ENCODE data around the gene ANGEL1.

The ANGEL1 gene

DNA sequence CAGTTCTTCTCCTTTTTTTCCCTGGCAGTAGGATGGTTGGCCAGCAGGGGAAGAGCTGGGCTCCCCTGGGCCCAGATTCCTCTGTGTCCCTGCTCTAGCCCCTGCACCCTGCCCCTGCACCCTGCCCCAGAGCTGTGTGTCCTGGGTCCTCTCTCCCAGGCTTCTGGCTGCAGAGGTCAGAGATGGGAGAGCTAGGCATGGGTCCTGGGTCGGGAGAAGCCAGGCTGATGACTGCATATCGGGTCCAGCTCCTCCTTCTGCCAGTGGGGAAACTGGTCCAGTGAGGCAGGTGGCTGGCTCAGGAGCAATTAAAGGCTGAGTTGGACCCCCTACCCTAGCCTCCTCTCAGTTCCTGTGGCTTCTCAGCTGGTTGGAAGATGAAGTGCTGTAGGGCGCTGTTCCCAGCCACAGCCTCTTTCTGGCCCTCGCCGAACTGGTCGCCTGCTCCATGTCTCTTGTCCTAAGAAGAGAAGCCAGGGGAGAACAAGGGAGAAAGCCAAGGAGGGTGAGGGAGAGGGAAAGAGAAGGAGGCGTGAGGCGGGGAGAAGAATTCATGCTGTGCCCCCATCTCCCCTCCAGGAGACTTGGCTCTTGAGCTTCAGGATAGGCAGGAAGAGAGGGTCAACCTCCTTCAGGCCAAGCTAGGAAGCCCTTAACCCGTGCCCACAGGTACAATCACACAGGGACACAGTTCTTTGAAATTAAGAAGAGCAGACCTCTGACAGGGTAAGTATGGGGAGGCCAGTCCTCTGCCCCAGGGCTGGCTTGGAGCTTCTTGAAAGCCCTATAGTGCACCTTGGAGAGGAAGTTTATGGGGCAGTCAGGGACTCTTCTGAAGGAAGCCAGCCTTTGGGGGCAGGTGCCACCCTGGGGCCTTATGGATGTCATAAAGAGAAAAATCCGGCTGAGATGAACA lies 41.9 kb downstream of the ANGEL1 start:
- TF ChIP-seq, protein P1, sequence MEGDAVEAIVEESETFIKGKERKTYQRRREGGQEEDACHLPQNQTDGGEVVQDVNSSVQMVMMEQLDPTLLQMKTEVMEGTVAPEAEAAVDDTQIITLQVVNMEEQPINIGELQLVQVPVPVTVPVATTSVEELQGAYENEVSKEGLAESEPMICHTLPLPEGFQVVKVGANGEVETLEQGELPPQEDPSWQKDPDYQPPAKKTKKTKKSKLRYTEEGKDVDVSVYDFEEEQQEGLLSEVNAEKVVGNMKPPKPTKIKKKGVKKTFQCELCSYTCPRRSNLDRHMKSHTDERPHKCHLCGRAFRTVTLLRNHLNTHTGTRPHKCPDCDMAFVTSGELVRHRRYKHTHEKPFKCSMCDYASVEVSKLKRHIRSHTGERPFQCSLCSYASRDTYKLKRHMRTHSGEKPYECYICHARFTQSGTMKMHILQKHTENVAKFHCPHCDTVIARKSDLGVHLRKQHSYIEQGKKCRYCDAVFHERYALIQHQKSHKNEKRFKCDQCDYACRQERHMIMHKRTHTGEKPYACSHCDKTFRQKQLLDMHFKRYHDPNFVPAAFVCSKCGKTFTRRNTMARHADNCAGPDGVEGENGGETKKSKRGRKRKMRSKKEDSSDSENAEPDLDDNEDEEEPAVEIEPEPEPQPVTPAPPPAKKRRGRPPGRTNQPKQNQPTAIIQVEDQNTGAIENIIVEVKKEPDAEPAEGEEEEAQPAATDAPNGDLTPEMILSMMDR (IDR thresholded peaks at IDR 0.05), result no peak
- peak; percentile 69 for DNase-seq (ENCODE audit: low spot score)
- peak overlapping the region; percentile 86 to 92 for H3K27ac ChIP-seq
- H3K4me3 ChIP-seq, result no peak overlapping the region

DNA sequence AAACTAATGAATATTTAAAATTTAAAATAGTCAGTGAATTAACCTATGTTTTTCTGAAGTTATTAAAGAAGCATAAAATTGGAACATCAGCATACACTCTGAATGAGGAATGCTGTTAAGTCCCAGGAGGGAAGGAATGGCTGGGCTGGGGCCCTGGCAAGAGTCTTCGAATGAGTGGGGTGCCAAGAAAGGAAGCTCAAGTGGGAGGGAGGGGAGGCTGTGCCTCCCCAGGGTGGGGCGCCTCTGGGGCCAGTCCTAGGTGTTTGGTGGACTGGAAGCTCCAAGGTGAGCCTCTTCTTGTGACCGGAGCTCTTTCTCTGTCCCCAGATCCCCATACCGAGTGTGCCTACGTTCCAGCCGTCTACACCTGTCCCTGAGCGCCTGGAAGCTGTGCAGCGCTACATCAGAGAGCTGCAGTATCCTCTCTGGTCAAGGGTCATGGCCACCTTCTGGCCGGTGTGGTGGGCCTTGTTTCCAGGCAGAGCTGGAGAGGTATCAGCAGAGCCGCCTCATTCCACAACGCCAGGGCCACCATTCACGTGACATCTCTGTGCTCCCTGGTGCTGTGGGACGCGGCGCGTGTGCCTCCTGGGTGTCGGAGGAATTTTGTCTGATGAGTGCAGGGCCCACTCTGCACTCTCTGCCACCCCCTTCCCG lies 42.9 kb downstream of the ANGEL1 start:
- Histone ChIP-seq H3K27ac (peak overlapping the region; percentile 19 to 92), H3K4me3 (no peak overlapping the region)
- peak; percentile 66 for DNase-seq (ENCODE audit: low spot score)
- TF ChIP-seq, protein P1 (IDR thresholded peaks at IDR 0.05), result no peak

DNA sequence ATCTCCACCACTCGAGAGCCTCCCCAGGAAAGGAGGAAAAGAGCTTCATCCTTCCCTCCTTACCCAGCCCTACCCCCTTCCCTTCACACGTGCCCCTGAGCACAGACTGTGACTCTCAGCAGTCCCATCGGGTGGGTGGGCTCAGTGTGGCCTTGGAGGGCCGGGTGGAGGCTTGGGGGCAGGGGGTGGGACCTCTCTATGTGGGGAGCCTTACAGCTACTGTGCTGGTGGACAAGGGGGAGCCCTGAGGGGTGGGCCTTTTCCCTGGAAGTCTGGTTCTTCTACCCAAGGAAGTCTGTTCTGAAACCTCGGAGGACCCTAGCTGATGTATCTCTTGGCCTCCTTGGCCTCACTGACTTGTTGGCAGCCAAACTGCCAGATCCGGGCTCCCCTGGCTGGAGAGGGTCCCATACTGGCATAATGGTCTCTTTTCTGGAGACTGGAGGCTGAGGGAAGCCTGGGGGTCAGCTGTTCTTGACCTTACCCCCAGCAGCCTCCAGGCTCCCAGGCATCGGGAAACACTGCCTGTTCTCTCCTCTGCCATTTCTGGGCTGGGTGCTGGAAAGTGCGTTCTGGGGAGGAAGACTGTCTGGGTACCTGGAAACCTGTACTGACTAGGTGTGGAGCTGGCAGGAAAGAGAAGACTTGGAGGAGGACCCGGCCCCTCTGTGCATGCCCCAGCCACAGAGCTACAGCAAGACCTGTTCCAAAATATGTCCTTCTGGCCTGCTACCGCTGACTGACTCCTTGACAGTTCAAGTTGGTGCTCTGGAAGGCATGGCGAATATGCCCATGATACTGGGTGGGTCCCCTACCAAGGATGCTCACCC lies 43.8 kb downstream of the ANGEL1 start:
- peak overlapping the region; percentile 14 for H3K4me3 ChIP-seq
- TF ChIP-seq, protein P1 (IDR thresholded peaks at IDR 0.05), result no peak
- peak; percentile 75 for DNase-seq (ENCODE audit: low spot score)
- H3K27ac ChIP-seq, result peak overlapping the region; percentile 44 to 85

DNA sequence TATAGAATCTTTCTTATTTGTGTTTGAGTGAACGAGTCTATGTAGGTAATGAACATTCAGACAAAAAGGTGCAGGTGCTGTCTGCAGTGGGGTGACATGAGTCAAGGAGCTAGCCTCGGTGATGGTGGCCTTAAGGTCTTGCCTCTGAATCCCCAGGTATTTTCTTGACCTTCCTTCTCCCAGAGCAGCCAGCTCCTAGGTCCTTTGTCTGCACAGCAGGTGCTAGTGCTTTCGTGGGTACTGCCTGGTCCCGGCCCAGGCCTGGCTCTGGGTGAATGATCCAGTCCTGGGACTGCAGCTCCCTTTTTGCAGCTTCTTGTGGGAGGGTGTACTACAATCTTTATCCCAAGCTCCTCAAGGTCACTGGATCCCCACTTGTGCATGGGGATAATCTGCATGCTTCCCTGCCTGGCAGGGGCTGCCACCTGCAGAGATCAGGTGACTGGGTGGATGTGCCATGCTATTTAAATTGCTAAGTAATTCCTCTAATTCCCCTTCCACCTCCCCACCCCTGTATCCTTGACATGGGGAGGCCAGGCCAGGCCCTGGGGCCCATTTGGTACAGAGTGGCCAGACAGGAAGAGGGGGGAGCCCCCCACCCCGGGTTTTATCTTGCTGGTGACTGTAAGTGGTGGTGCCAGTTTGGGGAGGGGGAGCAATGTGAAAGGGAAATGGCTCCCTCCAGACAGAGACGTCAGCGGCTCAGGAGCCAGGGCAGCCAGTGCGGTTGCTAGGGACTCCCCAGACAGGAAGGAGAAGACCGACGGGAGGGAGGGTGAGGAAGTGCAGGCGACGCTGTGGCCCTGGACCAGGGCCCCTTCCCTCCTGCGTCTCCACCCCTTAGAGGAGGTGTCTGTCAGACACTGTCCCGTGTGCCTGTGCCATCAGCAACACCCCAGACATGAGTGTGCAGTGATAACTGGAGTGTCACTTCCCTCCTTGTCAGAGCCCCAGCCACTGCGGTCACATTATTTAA lies 44.7 kb downstream of the ANGEL1 start:
- peak; percentile 81 for DNase-seq (ENCODE audit: low spot score)
- Histone ChIP-seq H3K4me3 (peak overlapping the region; percentile 14), H3K27ac (peak overlapping the region; percentile 44 to 85)

DNA sequence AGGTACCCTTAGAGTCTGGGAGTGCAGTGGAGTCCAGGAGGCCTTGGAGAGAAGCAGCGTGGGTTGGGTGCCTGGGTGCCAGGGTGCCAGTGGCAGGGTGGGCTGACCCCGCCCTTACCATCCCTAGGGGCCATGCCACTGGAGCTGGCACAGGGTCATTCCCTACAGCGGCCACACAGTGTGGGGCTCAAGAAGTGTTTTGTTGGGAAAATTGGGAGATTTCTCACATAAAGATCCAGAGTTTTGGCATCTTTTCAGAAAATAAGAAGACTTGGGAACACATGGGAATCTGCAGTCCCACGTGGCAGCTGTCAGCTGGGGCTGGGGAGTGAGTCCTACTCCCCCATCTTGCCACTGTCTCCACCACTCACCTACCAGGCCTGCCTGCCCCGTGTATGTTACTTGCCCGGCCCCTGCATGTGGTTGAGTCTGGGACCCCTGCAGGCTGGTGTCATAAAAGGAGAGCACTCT lies 47.2 kb downstream of the ANGEL1 start:
- TF ChIP-seq, protein P1 (IDR thresholded peaks at IDR 0.05), result no peak
- peak; percentile 69 for DNase-seq (ENCODE audit: low spot score)
- Histone ChIP-seq H3K4me3 (no peak overlapping the region), H3K27ac (peak overlapping the region; percentile 59 to 75)

More for the DNA sequence above, 44.7 kb downstream of the ANGEL1 start:
- TF ChIP-seq, protein P1 (IDR thresholded peaks at IDR 0.05), result no peak

Data from coronary artery (tissue), 2 donors.